Thyroid gland (tissue), 4 donors: ENCODE results near the gene PKNOX2. TPM values are rescaled to one million over a fixed set of nuclear protein-coding genes. Genes with fewer than 3 reads are reported as not detected.
A peak's percentile ranks its signal among the peaks of the same experiment; 100 is the strongest.

Experiments
- DNase-seq, 2 donors: peaks; one replicate each; pipeline ENCODE4 v3.0.0-alpha.2; 2019
- H3K27ac ChIP-seq, 3 donors: fragments of 200-600 bp; sonication (generic); 1 replicate in 2 of 3; 2 replicates in 1 of 3; pipeline ENCODE4 v1.5.1; 2016 to 2019; ENCODE audit warnings: mild to moderate bottlenecking in 1 of 3, moderate library complexity in 1 of 3
- H3K27me3 ChIP-seq: fragments of 200-600 bp; sonication (generic); one replicate; pipeline ENCODE4 v1.5.1; 2019
- H3K36me3 ChIP-seq, 2 donors: fragments of 200-600 bp; sonication (generic); one replicate each; pipeline ENCODE4 v1.5.1; 2016 to 2019
- H3K4me1 ChIP-seq, 2 donors: fragments of 200-600 bp; sonication (generic); one replicate each; pipeline ENCODE4 v1.5.1; 2017 to 2019
- H3K4me3 ChIP-seq, 3 donors: fragments of 200-600 bp; sonication (generic); replicated peaks in 1 of 3; 1 replicate in 2 of 3; 2 replicates in 1 of 3; pipeline ENCODE4 v1.5.1; 2016; ENCODE audit warnings: mild to moderate bottlenecking in 1 of 3
- H3K9me3 ChIP-seq: fragments of 200-600 bp; sonication (generic); one replicate; pipeline ENCODE4 v1.5.1; 2017
- POLR2A ChIP-seq, 2 donors: fragments of 450-650 bp; IDR thresholded peaks; one replicate each; pipeline ENCODE4 v1.6.1; 2017; ENCODE audit warnings: antibody characterized with exemption in 2 of 2, mild to moderate bottlenecking in 2 of 2, moderate library complexity in 1 of 2
- WGBS, 2 donors: methylation state at CpG; one replicate each; pipeline ENCODE4 v1.1.5; 2017; 5-methylcytosine and 5-hydroxymethylcytosine counted together
- intact Hi-C: fragments of 100-400 bp; cut with DNase I; formaldehyde crosslinking; loops from one replicate; pipeline ENCODE4 v1.15.1; 2023
- total RNA-seq, 4 donors: library from RNA; depleted of rRNA; stranded (reverse); fragments of >200 nt; gene quantifications; one replicate each; pipeline ENCODE4 v1.2.3, GENCODE V29; 2016
- TF ChIP-seq, protein P1 (sequence below), 6 experiments: fragments of 200-600 bp in 3 of 6; fragments of 450-650 bp in 3 of 6; sonication (generic) in 3 of 6; IDR thresholded peaks; one replicate each; pipeline ENCODE4 v1.5.1; 2016 to 2019; ENCODE audit warnings: antibody characterized with exemption in 6 of 6, mild to moderate bottlenecking in 2 of 6, inconsistent platforms in 1 of 6, moderate library complexity in 1 of 6

PKNOX2 gene
- total RNA-seq, 4 donors from 2014 or later, result 6.3 to 28.0 (median 18.7) TPM

- 78 to 89% methylated on average over 16 to 17 of the region's 17 CpGs for WGBS, 2 donors
- Histone ChIP-seq H3K36me3 (no peaks in the 10 kb centered on the region), H3K27ac (no peak overlapping the region), H3K9me3 (no peaks in the 10 kb centered on the region), H3K27me3 (no peaks in the 10 kb centered on the region), H3K4me3 (no peak overlapping the region), H3K4me1 (peaks cover 0 to 19% of the 10 kb centered on the region in 2 donors)
- DNase-seq, result no peak
- no peak for TF ChIP-seq POLR2A (IDR thresholded peaks at IDR 0.05)
- TF ChIP-seq, protein P1, sequence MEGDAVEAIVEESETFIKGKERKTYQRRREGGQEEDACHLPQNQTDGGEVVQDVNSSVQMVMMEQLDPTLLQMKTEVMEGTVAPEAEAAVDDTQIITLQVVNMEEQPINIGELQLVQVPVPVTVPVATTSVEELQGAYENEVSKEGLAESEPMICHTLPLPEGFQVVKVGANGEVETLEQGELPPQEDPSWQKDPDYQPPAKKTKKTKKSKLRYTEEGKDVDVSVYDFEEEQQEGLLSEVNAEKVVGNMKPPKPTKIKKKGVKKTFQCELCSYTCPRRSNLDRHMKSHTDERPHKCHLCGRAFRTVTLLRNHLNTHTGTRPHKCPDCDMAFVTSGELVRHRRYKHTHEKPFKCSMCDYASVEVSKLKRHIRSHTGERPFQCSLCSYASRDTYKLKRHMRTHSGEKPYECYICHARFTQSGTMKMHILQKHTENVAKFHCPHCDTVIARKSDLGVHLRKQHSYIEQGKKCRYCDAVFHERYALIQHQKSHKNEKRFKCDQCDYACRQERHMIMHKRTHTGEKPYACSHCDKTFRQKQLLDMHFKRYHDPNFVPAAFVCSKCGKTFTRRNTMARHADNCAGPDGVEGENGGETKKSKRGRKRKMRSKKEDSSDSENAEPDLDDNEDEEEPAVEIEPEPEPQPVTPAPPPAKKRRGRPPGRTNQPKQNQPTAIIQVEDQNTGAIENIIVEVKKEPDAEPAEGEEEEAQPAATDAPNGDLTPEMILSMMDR (IDR thresholded peaks at IDR 0.05), result no peak
- intact Hi-C loops, result no loop called here
Measured at GRCh38 chr11:125250318-125251213, 86.0 kb downstream of the PKNOX2 start.

GRCh38 chr11:125251214-125251545 lies 86.6 kb downstream of the PKNOX2 start:
- Histone ChIP-seq H3K4me3 (no peak overlapping the region), H3K9me3 (no peaks in the 10 kb centered on the region), H3K27me3 (no peaks in the 10 kb centered on the region), H3K27ac (no peak overlapping the region), H3K36me3 (no peaks in the 10 kb centered on the region), H3K4me1 (peaks cover 0 to 19% of the 10 kb centered on the region in 2 donors)
- TF ChIP-seq, protein P1 (IDR thresholded peaks at IDR 0.05), result no peak
- no peak for TF ChIP-seq POLR2A (IDR thresholded peaks at IDR 0.05)
- 96 to 97% methylated on average over 5 of the region's 5 CpGs for WGBS, 2 donors
- no peak for DNase-seq
- intact Hi-C loops, result no loop called here

GRCh38 chr11:125251956-125252355 lies 87.4 kb downstream of the PKNOX2 start:
- intact Hi-C loops, result no loop called here
- H3K36me3 ChIP-seq, result no peaks in the 10 kb centered on the region
- no peaks in the 10 kb centered on the region for H3K9me3 ChIP-seq
- peak; percentile 81 to 84 for DNase-seq
- 57 to 61% methylated on average over 7 of the region's 7 CpGs for WGBS, 2 donors
- no peak overlapping the region for H3K27ac ChIP-seq
- H3K4me3 ChIP-seq, result no peak overlapping the region
- H3K27me3 ChIP-seq, result no peaks in the 10 kb centered on the region
- TF ChIP-seq, protein P1 (IDR thresholded peaks at IDR 0.05), result no peak
- no peak for TF ChIP-seq POLR2A (IDR thresholded peaks at IDR 0.05)
- H3K4me1 ChIP-seq, result peaks cover 0 to 19% of the 10 kb centered on the region in 2 donors

GRCh38 chr11:125253289-125253688 lies 88.7 kb downstream of the PKNOX2 start:
- peaks cover 0 to 10% of the 10 kb centered on the region in 2 donors for H3K4me1 ChIP-seq
- no peak for TF ChIP-seq POLR2A (IDR thresholded peaks at IDR 0.05)
- TF ChIP-seq, protein P1 (IDR thresholded peaks at IDR 0.05), result no peak
- H3K27me3 ChIP-seq, result no peaks in the 10 kb centered on the region
- no peaks in the 10 kb centered on the region for H3K9me3 ChIP-seq
- no peak overlapping the region for H3K4me3 ChIP-seq
- intact Hi-C loops, result no loop called here
- WGBS, 2 donors, result 79 to 85% methylated on average over 7 of the region's 7 CpGs
- no peaks in the 10 kb centered on the region for H3K36me3 ChIP-seq
- H3K27ac ChIP-seq, result no peak overlapping the region
- no peak for DNase-seq

DNA sequence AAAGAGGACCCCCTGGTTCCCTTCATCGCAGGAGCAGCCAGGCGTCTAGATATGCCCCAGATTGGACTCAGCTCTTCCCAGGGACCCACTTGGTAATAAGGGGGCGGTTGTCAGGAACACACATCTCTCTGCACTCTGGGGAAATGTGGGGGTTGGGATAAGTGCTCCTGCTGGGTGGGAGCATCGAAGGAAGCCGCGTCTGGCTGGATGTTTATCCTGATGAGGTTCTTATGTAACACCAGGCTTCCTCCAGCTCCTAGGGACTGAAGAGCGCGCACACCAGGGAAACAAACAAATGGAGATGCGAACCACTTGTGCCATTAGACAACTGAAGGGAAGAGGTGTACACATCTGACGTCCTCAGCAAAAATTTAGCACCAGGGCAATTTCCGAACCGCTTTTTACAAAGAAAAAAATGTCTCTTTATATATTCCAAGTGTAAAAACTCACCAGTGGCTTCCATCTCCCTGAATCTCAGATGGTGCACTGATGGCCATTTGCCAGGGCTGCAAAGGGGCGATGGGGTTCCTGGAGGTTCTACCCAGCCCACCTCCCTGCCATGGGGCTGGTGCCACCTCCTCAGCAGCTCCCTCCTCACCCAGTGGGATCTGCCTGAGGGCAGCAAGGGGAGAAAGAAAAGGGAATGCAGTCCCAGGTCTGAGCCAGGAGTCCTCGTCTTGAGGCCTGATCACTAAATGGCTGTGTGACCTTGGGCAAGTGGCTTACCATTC lies 89.4 kb downstream of the PKNOX2 start:
- DNase-seq, result no peak
- 88 to 92% methylated on average over 14 of the region's 14 CpGs for WGBS, 2 donors
- no peaks in the 10 kb centered on the region for H3K27me3 ChIP-seq
- no peak overlapping the region for H3K4me3 ChIP-seq
- intact Hi-C loops, result no loop called here
- peaks cover 0 to 10% of the 10 kb centered on the region in 2 donors for H3K4me1 ChIP-seq
- H3K36me3 ChIP-seq, result no peaks in the 10 kb centered on the region
- H3K27ac ChIP-seq, result no peak overlapping the region
- H3K9me3 ChIP-seq, result no peaks in the 10 kb centered on the region
- TF ChIP-seq POLR2A (IDR thresholded peaks at IDR 0.05), result no peak
- TF ChIP-seq, protein P1 (IDR thresholded peaks at IDR 0.05), result no peak
